GM12873 (cell line): ENCODE measurements around the gene NARS2.

Source experiments
- CTCF ChIP-seq: IDR thresholded peaks from 2 replicates; pipeline ENCODE4 v1.5.1; 2012; ENCODE audit warnings: low read depth, mild to moderate bottlenecking, moderate library complexity, low read length, control low read depth; ENCODE audit not compliant: insufficient read depth; ENCODE audit errors: missing control alignments

NARS2 gene

GRCh38 chr11:78607696-78608095 is 33.0 kb upstream of the NARS2 start:
- TF ChIP-seq CTCF = no peak

- TF ChIP-seq CTCF = no peak
Measured at GRCh38 chr11:78606667-78607066, 32.0 kb upstream of the NARS2 start.

DNA sequence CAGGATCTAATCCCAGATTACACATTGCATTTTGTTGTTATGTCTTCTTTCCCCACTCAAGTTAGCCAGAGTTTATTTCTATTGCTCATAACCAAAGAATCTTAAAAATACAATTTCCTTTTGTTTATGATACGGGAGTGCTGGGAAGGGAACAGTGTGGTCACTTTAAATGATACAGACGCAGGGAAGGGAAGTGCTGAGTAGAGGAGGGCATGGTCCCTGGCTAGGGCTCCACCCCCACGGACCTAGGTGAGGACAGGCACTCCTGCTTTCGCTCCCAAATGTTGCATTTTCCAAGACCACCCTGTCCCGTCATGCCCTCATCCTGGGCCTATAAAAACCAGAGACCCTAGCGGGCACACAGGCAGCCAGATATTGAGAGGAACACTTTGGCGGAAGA is 30.6 kb upstream of the NARS2 start:
- TF ChIP-seq CTCF = no peak

GRCh38 chr11:78603792-78604191 is 29.1 kb upstream of the NARS2 start:
- no peak for TF ChIP-seq CTCF

GRCh38 chr11:78595436-78596130 is 20.9 kb upstream of the NARS2 start:
- TF ChIP-seq CTCF = no peak

GRCh38 chr11:78594814-78595213 is 20.1 kb upstream of the NARS2 start:
- no peak for TF ChIP-seq CTCF

GRCh38 chr11:78588517-78588916 is 13.9 kb upstream of the NARS2 start:
- TF ChIP-seq CTCF = no peak
